GM23338 (cell line): Measurements from ENCODE around the gene DENND4C. TPM values are rescaled to one million over a fixed set of nuclear protein-coding genes. Genes with fewer than 3 reads are reported as not detected.
"Not testable (repeated sequence)": the region's sequence is repeated elsewhere in the genome, so short reads cannot be mapped to it uniquely, and the experiment has no call there.

Source experiments
- ATAC-seq: fragments of 200-7000 bp; cut with Tn5 transposase; 3 replicates; pipeline ENCODE4 v1.9.1; 2020
- DNase-seq: peaks from one replicate; pipeline ENCODE4 v3.0.0-alpha.2; 2015; ENCODE audit warnings: low spot score
- H2AFZ ChIP-seq: fragments of 200-600 bp; sonication (generic); 2 replicates; pipeline ENCODE4 v1.8.0; 2016; ENCODE audit warnings: antibody characterized with exemption, mild to moderate bottlenecking, moderate library complexity
- H3F3A ChIP-seq: fragments of 200-600 bp; sonication (generic); replicated peaks from 2 replicates; pipeline ENCODE4 v1.8.0; 2017; ENCODE audit warnings: antibody characterized with exemption, mixed run types, low read depth
- H3K27ac ChIP-seq: fragments of 200-600 bp; sonication (generic); 2 replicates; pipeline ENCODE4 v1.6.1; 2016; ENCODE audit warnings: low read depth
- H3K27me3 ChIP-seq: fragments of 200-600 bp; sonication (generic); 2 replicates; pipeline ENCODE4 v1.8.0; 2016; ENCODE audit warnings: mild to moderate bottlenecking, mixed run types, moderate library complexity; ENCODE audit not compliant: insufficient read depth
- H3K36me3 ChIP-seq: fragments of 200-600 bp; sonication (generic); 2 replicates; pipeline ENCODE4 v1.8.0; 2016; ENCODE audit warnings: mild to moderate bottlenecking; ENCODE audit not compliant: insufficient read depth
- H3K4me1 ChIP-seq: fragments of 200-600 bp; sonication (generic); 2 replicates; pipeline ENCODE4 v1.8.0; 2016; ENCODE audit warnings: mild to moderate bottlenecking, moderate library complexity; ENCODE audit not compliant: insufficient read depth
- H3K4me2 ChIP-seq: fragments of 200-600 bp; sonication (generic); 2 replicates; pipeline ENCODE4 v1.7.1; 2017; ENCODE audit warnings: mixed run types
- H3K4me3 ChIP-seq: fragments of 200-600 bp; sonication (generic); 2 replicates; pipeline ENCODE4 v1.6.1; 2016; ENCODE audit warnings: mixed run types
- H3K79me2 ChIP-seq: fragments of 200-600 bp; sonication (generic); replicated peaks from 2 replicates; pipeline ENCODE4 v1.8.0; 2017; ENCODE audit warnings: mild to moderate bottlenecking; ENCODE audit not compliant: insufficient read depth
- H3K9me2 ChIP-seq: fragments of 200-600 bp; sonication (generic); 2 replicates; pipeline ENCODE4 v1.8.0; 2017; ENCODE audit not compliant: insufficient read depth
- H4K20me1 ChIP-seq: fragments of 200-600 bp; sonication (generic); replicated peaks from 2 replicates; pipeline ENCODE4 v1.8.0; 2017; ENCODE audit warnings: mild to moderate bottlenecking; ENCODE audit not compliant: insufficient read depth
- H3K27ac Mint-ChIP-seq: 2 replicates; pipeline ENCODE4 v1.8.0; 2020; ENCODE audit warnings: inconsistent platforms, mild to moderate bottlenecking, moderate library complexity, mixed read lengths
- H3K27me3 Mint-ChIP-seq: 3 replicates; pipeline ENCODE4 v1.8.0; 2022; ENCODE audit warnings: low read depth, mild to moderate bottlenecking, moderate library complexity, mixed read lengths, inconsistent platforms; ENCODE audit not compliant: insufficient read depth, poor library complexity
- H3K36me3 Mint-ChIP-seq: 3 replicates; pipeline ENCODE4 v1.8.0; 2021; ENCODE audit warnings: low read depth, mild to moderate bottlenecking, inconsistent platforms, moderate library complexity, mixed read lengths
- H3K4me1 Mint-ChIP-seq: 3 replicates; pipeline ENCODE4 v1.8.0; 2020; ENCODE audit warnings: mild to moderate bottlenecking, inconsistent platforms, mixed read lengths
- H3K4me3 Mint-ChIP-seq: 3 replicates; pipeline ENCODE4 v1.8.0; 2021; ENCODE audit warnings: moderate library complexity, mild to moderate bottlenecking, inconsistent platforms, mixed read lengths
- H3K9me3 Mint-ChIP-seq: 3 replicates; pipeline ENCODE4 v1.8.0; 2020; ENCODE audit warnings: moderate library complexity, mild to moderate bottlenecking, inconsistent platforms, mixed read lengths
- EZH2phosphoT487 ChIP-seq: fragments of 200-600 bp; sonication (generic); IDR thresholded peaks from one replicate; pipeline ENCODE4 v1.8.1; 2018; ENCODE audit warnings: antibody characterized with exemption; ENCODE audit not compliant: unreplicated experiment
- ZNF331 ChIP-seq: fragments of 250-450 bp; sonication (Bioruptor Pico); IDR thresholded peaks from 2 replicates; pipeline ENCODE4 v1.5.0; 2020; ENCODE audit warnings: low read depth, mild to moderate bottlenecking, moderate library complexity
- polyA plus RNA-seq: library from polyadenylated mRNA; unstranded; fragments of >200 nt; fragmentation: Nextera tagmentation; extraction: Ambion mirVana; gene quantifications from 2 replicates; pipeline ENCODE4 v1.2.1, GENCODE V29; 2016
- total RNA-seq: library from RNA; depleted of rRNA; stranded (reverse); fragments of >200 nt; shearing (Covaris generic); gene quantifications from 2 replicates; pipeline ENCODE4 v1.2.3, GENCODE V29; 2014
- TF ChIP-seq, protein P1 (sequence below): fragments of 250-450 bp; sonication (Bioruptor Pico); IDR thresholded peaks from 2 replicates; pipeline ENCODE4 v1.5.0; 2020; ENCODE audit warnings: mild to moderate bottlenecking, moderate library complexity
- TF ChIP-seq, protein P2 (sequence below): IDR thresholded peaks from 2 replicates; pipeline ENCODE4 v1.6.1; 2016; ENCODE audit warnings: antibody characterized with exemption

DENND4C gene
- total and polyA plus RNA-seq, 2 experiments from 2014 or later, result 6.4 to 30.8 TPM

DNA sequence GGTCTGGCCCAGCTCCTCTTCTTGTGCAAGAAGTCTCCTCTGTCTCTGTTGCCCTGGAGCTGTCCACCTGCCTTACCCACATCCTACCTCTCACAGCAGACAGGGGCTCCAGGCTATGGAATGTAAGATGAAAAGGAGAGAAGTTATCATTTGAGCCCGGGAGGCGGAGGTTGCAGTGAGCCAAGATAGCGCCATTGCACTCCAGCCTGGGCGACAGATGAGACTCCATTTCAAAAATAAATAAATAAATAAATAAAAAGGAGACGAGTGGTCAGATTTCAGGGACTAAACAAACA lies 37.5 kb upstream of the DENND4C start (continued):
- TF ChIP-seq, protein P1, sequence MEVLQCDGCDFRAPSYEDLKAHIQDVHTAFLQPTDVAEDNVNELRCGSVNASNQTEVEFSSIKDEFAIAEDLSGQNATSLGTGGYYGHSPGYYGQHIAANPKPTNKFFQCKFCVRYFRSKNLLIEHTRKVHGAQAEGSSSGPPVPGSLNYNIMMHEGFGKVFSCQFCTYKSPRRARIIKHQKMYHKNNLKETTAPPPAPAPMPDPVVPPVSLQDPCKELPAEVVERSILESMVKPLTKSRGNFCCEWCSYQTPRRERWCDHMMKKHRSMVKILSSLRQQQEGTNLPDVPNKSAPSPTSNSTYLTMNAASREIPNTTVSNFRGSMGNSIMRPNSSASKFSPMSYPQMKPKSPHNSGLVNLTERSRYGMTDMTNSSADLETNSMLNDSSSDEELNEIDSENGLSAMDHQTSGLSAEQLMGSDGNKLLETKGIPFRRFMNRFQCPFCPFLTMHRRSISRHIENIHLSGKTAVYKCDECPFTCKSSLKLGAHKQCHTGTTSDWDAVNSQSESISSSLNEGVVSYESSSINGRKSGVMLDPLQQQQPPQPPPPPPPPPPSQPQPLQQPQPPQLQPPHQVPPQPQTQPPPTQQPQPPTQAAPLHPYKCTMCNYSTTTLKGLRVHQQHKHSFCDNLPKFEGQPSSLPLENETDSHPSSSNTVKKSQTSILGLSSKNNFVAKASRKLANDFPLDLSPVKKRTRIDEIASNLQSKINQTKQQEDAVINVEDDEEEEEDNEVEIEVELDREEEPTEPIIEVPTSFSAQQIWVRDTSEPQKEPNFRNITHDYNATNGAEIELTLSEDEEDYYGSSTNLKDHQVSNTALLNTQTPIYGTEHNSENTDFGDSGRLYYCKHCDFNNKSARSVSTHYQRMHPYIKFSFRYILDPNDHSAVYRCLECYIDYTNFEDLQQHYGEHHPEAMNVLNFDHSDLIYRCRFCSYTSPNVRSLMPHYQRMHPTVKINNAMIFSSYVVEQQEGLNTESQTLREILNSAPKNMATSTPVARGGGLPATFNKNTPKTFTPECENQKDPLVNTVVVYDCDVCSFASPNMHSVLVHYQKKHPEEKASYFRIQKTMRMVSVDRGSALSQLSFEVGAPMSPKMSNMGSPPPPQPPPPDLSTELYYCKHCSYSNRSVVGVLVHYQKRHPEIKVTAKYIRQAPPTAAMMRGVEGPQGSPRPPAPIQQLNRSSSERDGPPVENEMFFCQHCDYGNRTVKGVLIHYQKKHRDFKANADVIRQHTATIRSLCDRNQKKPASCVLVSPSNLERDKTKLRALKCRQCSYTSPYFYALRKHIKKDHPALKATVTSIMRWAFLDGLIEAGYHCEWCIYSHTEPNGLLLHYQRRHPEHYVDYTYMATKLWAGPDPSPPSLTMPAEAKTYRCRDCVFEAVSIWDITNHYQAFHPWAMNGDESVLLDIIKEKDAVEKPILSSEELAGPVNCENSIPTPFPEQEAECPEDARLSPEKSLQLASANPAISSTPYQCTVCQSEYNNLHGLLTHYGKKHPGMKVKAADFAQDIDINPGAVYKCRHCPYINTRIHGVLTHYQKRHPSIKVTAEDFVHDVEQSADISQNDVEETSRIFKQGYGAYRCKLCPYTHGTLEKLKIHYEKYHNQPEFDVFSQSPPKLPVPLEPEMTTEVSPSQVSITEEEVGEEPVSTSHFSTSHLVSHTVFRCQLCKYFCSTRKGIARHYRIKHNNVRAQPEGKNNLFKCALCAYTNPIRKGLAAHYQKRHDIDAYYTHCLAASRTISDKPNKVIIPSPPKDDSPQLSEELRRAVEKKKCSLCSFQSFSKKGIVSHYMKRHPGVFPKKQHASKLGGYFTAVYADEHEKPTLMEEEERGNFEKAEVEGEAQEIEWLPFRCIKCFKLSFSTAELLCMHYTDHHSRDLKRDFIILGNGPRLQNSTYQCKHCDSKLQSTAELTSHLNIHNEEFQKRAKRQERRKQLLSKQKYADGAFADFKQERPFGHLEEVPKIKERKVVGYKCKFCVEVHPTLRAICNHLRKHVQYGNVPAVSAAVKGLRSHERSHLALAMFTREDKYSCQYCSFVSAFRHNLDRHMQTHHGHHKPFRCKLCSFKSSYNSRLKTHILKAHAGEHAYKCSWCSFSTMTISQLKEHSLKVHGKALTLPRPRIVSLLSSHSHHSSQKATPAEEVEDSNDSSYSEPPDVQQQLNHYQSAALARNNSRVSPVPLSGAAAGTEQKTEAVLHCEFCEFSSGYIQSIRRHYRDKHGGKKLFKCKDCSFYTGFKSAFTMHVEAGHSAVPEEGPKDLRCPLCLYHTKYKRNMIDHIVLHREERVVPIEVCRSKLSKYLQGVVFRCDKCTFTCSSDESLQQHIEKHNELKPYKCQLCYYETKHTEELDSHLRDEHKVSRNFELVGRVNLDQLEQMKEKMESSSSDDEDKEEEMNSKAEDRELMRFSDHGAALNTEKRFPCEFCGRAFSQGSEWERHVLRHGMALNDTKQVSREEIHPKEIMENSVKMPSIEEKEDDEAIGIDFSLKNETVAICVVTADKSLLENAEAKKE, result no peak
- no peak for TF ChIP-seq EZH2phosphoT487

DNA sequence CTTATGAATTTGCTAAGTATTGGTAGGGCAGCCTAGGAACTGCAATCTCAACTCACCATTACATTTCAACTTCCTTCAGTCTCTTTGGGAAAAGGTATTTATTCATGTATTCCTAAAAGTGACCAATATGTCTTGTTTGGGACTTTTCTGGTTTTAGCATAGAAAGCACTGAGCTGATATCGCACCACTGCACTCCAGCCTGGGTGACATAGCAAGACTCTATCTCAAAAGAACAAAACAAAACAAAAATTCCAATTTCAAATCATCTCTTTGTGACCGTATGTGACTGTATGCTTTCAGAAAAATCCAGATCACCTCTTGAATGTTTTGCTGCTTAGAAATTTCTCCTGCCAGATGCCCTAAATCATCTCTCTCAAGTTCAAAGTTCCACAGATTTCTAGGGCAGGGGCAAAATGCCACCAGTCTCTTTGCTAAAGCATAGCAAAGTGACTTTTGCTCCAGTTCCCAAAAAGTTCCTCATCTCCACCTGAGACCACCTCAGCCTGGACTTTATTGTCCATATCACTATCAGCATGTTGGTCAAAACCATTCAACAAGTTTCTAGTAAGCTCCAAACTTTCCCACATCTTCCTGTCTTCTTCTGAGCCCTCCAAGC lies 37.0 kb upstream of the DENND4C start:
- not testable (repeated sequence) for H3K4me1 ChIP-seq, H3K9me3 Mint-ChIP-seq, H3K79me2 ChIP-seq, H3K27me3 ChIP-seq, H3K27ac ChIP-seq, H3K9me2 ChIP-seq, H4K20me1 ChIP-seq, H3K36me3 ChIP-seq, H3F3A ChIP-seq, H3K4me3 ChIP-seq, DNase-seq, H3K27me3 Mint-ChIP-seq, ATAC-seq, H2AFZ ChIP-seq, H3K36me3 Mint-ChIP-seq, H3K4me3 Mint-ChIP-seq, H3K4me2 ChIP-seq, H3K27ac Mint-ChIP-seq
- peaks cover 13% of the 10 kb centered on the region for H3K4me1 Mint-ChIP-seq

- Histone ChIP-seq H4K20me1 (no peaks in the 10 kb centered on the region), H3K27ac (no peak overlapping the region), H2AFZ (no peak overlapping the region), H3K9me2 (no peaks in the 10 kb centered on the region), H3K4me2 (no peak overlapping the region), H3K4me3 (no peak overlapping the region), H3K79me2 (no peaks in the 10 kb centered on the region), H3K27me3 (no peaks in the 10 kb centered on the region), H3K4me1 (peaks cover 9% of the 10 kb centered on the region; the same call in 1 of the 2 replicates), H3K36me3 (no peaks in the 10 kb centered on the region), H3F3A (no peaks in the 10 kb centered on the region)
- Mint-ChIP-seq H3K4me3 (no peak overlapping the region), H3K4me1 (peaks cover 5% of the 10 kb centered on the region; the same call in 2 of the 3 replicates), H3K9me3 (no peaks in the 10 kb centered on the region), H3K36me3 (no peaks in the 10 kb centered on the region), H3K27ac (no peak overlapping the region), H3K27me3 (no peaks in the 10 kb centered on the region)
- no peak for ATAC-seq
- DNase-seq, result no peak
- no peak for TF ChIP-seq ZNF331 (CRISPR knock-in tag)
- TF ChIP-seq, protein P2, sequence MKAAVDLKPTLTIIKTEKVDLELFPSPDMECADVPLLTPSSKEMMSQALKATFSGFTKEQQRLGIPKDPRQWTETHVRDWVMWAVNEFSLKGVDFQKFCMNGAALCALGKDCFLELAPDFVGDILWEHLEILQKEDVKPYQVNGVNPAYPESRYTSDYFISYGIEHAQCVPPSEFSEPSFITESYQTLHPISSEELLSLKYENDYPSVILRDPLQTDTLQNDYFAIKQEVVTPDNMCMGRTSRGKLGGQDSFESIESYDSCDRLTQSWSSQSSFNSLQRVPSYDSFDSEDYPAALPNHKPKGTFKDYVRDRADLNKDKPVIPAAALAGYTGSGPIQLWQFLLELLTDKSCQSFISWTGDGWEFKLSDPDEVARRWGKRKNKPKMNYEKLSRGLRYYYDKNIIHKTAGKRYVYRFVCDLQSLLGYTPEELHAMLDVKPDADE, result no peak
Measured at GRCh38 chr9:19198406-19198805, 32.1 kb upstream of the DENND4C start.
